NCI-H446 (cell line): ENCODE measurements around the gene HACD1.

Experiments
- DNase-seq, 2 experiments: peaks; one replicate each; lab custom pipeline; 2025; lab: John Stamatoyannopoulos, UW

HACD1 gene

DNA sequence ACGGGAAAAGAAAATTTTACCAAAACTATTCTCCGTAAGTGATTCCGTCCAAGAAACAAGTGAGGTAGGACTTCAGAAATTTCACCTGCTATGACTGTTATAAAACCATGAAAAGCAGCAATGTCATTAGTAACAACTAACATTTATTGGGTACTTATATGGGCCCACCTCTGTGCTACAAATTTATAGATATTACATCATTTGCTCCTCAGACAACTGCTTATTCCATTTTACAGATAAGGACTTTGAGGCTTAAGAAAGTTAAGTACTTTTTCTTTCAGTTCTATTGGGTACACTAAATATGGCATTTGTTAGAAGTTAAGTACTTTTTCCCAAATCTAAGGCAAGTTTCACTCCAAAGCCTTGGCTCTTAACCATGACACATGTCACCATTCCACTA is 36.3 kb downstream of the HACD1 start:
- DNase-seq, result no peak

DNA sequence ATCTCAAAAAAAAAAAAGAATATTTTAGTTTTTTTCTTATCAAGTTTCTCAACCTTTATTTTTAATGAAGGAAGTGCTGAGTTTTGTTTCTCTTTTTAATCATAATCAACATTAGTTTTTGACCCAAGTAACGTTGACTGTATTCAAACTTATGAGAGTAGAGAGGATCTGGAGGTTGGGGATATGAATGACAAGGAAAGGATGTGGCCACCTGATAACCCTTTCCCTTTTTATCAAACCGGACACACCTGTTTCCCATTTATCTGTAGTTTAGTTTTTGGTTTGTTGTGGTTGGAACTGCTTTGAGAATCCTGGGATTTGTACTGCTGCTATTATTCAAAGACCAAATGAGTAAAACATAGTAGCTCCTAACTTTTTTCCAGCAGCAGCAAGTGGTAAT is 38.6 kb downstream of the HACD1 start:
- no peak for DNase-seq

DNA sequence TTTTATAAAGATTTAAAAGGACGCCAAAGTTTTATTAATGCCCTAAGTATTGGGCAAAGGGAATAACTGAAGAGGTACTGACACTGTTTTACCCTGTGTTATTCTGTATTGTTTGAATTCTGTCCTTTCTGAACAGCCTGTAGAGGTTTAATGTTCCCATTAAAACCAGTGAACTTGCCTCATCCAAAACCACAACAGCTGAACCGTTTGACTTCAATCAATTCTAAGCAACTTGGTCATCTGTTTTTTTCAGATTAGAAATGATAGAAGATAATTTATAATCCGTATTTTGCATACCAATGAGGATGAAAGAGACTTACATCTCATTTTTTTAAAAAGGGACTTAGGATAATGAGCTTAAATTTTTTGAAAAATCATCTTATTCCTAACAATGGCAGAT is 40.4 kb downstream of the HACD1 start:
- no peak for DNase-seq

GRCh38 chr10:17564911-17565310 is 52.3 kb downstream of the HACD1 start:
- DNase-seq, result no peak

- DNase-seq, result no peak
Measured at GRCh38 chr10:17563452-17563851, 53.7 kb downstream of the HACD1 start.

GRCh38 chr10:17562614-17563013 is 54.6 kb downstream of the HACD1 start:
- DNase-seq, result peak; percentile 63 to 89

- DNase-seq, result no peak
Measured at GRCh38 chr10:17561111-17561510, 56.1 kb downstream of the HACD1 start.

- DNase-seq, result no peak
Measured at GRCh38 chr10:17557459-17557858, 59.7 kb downstream of the HACD1 start.

DNA sequence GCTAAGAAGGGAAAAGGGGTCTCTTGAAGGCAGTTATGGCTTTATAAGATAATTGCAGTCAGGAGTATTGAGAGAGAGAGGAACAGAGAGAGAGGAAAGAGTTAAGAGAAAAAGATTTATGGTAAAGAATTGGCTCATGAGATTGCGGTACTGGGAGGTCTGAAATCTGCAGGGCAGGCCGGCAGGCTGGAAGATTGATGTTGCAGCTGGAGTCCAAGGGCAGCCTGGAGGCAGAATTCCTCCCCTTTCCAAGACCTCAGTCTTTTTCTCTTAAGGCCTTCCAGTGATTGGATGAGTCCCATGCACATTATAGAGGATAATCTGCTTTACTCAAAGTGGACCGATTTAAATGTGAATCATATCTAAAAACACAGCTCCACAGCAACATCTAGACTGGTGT is 68.4 kb downstream of the HACD1 start:
- no peak for DNase-seq

DNA sequence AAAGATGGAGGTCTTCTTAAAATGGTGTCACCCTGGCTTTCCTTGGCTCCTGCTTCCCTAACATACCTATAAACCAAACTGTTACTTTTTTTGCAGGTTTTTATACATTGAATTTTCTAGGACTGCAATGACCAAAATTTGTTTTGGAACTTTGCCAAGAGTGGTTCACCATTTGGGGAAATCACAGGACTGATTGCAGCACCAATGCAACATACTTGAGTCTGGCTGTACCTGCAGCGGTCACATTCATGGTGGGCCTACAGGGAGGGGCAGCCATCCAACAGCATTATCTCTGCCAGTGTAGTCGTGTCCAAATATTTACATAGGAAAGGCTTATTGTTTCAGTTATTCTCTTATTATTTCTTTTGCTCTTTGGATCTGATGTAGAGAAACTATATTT is 69.0 kb downstream of the HACD1 start:
- DNase-seq, result no peak

GRCh38 chr10:17547060-17547459 is 70.1 kb downstream of the HACD1 start:
- no peak for DNase-seq

DNA sequence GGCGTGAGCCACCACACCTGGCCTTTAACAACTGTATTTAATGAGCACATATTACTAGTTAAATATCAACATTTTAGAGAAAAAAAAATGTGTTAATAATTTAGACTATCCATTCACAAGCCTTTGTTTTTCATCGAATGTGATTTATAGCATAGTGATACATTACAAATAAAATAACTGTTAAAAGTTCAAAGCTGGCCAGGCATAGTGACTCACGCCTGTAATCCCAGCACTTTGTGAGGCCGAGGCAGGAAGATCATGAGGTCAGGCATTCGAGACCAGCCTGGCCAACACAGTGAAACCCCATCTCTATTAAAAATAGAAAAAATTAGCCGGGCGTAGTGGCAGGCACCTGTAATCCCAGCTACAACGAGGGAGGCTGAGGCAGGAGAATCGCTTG is 72.7 kb downstream of the HACD1 start:
- DNase-seq, result no peak
